ENCODE results near the gene ZNF441. TPM values are rescaled to one million over a fixed set of nuclear protein-coding genes. Genes with fewer than 3 reads are reported as not detected.

ZNF441 gene
- polyA plus RNA-seq, 1 donor = 18.3 TPM

Other genes with a start within 250 kb of the ZNF441 start
- 31.0 TPM for gene ECSIT, start 237.9 kb upstream of the ZNF441 start, polyA plus RNA-seq (ENCODE audit: insufficient read length)
- gene CNN1, start 228.1 kb upstream of the ZNF441 start, polyA plus RNA-seq (ENCODE audit: insufficient read length) = 3.0 TPM
- gene ELOF1, start 207.8 kb upstream of the ZNF441 start, polyA plus RNA-seq (ENCODE audit: insufficient read length) = 42.3 TPM
- 10.0 TPM for gene ACP5, start 189.4 kb upstream of the ZNF441 start, polyA plus RNA-seq (ENCODE audit: insufficient read length)
- gene ZNF627, start 169.5 kb upstream of the ZNF441 start, polyA plus RNA-seq (ENCODE audit: insufficient read length) = 43.4 TPM
- 13.4 TPM for gene ZNF823, start 28.1 kb upstream of the ZNF441 start, polyA plus RNA-seq (ENCODE audit: insufficient read length)
- 7.4 TPM for gene ZNF491, start 31.5 kb downstream of the ZNF441 start, polyA plus RNA-seq (ENCODE audit: insufficient read length)
- 28.8 TPM for gene ZNF440, start 47.3 kb downstream of the ZNF441 start, polyA plus RNA-seq (ENCODE audit: insufficient read length)
- gene ZNF439, start 81.7 kb downstream of the ZNF441 start, polyA plus RNA-seq (ENCODE audit: insufficient read length) = 34.7 TPM
- gene ZNF69, start 120.8 kb downstream of the ZNF441 start, polyA plus RNA-seq (ENCODE audit: insufficient read length) = 32.2 TPM
- gene ZNF700, start 158.1 kb downstream of the ZNF441 start, polyA plus RNA-seq (ENCODE audit: insufficient read length) = 29.6 TPM
- gene ZNF763, start 198.0 kb downstream of the ZNF441 start, polyA plus RNA-seq (ENCODE audit: insufficient read length) = 13.4 TPM